GM13977 (cell line): ENCODE measurements around the gene ZNF597.

Experiments used
- DNase-seq: peaks from one replicate; pipeline ENCODE4 v3.0.0; 2012; ENCODE audit warnings: low spot score
- in situ Hi-C: fragments of 300-500 bp; cut with MboI; formaldehyde crosslinking; loops from one replicate; pipeline ENCODE4 v1.12.0; 2022; ENCODE audit warnings: low sequenced_read_pairs, low pct_unique_long_range_greater_than_20kb, mixed read lengths, inconsistent platforms; ENCODE audit not compliant: unreplicated experiment
- TF ChIP-seq, protein P1 (sequence below): IDR thresholded peaks from 2 replicates; pipeline ENCODE4 v1.5.1; 2012; ENCODE audit warnings: mild to moderate bottlenecking, control low read depth; ENCODE audit not compliant: insufficient read depth; ENCODE audit errors: extremely low read depth, missing control alignments

The ZNF597 gene

DNA sequence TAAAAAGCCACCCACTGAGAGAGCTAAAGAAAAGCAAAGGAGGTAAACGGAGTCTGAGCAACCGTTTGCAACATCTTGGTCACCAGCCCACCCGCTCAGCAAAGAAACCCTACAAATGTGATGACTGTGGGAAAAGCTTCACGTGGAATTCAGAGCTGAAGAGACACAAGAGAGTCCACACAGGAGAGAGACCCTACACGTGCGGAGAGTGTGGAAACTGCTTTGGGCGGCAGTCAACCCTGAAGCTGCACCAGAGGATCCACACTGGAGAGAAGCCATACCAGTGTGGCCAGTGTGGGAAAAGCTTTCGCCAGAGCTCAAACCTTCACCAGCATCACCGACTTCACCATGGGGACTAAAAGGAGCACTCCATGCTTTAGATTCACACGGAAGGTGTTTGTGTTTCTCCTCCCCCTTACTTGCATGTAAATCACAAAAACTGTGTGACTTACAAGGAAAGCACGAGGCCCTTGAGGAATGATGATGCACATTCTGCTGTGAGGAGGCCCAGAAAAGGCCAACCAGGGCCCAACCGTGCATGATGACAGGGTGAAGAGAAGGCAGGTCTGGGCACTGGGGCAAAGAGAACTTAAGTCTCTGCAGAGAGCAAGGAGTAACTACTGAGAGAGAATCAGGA lies 34.6 kb downstream of the ZNF597 start:
- DNase-seq: no peak
- TF ChIP-seq, protein P1, sequence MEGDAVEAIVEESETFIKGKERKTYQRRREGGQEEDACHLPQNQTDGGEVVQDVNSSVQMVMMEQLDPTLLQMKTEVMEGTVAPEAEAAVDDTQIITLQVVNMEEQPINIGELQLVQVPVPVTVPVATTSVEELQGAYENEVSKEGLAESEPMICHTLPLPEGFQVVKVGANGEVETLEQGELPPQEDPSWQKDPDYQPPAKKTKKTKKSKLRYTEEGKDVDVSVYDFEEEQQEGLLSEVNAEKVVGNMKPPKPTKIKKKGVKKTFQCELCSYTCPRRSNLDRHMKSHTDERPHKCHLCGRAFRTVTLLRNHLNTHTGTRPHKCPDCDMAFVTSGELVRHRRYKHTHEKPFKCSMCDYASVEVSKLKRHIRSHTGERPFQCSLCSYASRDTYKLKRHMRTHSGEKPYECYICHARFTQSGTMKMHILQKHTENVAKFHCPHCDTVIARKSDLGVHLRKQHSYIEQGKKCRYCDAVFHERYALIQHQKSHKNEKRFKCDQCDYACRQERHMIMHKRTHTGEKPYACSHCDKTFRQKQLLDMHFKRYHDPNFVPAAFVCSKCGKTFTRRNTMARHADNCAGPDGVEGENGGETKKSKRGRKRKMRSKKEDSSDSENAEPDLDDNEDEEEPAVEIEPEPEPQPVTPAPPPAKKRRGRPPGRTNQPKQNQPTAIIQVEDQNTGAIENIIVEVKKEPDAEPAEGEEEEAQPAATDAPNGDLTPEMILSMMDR: no peak
- in situ Hi-C loops: no loop called here

DNA sequence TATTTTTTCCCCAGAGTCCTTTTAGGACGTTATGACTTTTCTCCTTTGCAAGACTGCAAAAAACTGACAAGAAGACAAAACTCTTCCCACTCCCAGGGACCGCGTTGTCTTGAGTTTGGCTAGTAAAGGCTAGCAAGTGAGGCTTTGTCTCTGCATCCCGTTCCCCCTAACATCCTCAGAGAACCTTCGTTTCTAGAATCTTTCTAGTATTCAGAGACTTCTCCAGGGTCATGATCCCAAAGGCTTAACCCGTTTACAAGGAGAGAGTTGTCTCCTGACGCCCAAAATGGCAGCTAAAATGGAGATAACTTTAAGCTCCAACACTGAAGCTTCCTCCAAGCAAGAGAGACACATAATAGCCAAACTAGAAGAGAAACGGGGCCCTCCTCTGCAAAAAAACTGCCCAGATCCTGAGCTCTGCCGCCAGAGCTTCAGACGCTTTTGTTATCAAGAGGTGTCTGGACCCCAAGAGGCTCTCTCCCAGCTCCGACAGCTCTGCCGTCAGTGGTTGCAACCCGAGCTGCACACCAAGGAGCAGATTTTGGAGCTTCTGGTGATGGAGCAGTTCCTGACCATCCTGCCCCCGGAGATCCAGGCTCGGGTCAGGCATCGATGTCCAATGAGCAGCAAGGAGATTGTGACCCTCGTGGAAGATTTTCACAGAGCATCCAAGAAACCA lies 41.4 kb downstream of the ZNF597 start:
- TF ChIP-seq, protein P1: no peak
- peak; percentile 17 for DNase-seq
- in situ Hi-C loops: no loop called here

DNA sequence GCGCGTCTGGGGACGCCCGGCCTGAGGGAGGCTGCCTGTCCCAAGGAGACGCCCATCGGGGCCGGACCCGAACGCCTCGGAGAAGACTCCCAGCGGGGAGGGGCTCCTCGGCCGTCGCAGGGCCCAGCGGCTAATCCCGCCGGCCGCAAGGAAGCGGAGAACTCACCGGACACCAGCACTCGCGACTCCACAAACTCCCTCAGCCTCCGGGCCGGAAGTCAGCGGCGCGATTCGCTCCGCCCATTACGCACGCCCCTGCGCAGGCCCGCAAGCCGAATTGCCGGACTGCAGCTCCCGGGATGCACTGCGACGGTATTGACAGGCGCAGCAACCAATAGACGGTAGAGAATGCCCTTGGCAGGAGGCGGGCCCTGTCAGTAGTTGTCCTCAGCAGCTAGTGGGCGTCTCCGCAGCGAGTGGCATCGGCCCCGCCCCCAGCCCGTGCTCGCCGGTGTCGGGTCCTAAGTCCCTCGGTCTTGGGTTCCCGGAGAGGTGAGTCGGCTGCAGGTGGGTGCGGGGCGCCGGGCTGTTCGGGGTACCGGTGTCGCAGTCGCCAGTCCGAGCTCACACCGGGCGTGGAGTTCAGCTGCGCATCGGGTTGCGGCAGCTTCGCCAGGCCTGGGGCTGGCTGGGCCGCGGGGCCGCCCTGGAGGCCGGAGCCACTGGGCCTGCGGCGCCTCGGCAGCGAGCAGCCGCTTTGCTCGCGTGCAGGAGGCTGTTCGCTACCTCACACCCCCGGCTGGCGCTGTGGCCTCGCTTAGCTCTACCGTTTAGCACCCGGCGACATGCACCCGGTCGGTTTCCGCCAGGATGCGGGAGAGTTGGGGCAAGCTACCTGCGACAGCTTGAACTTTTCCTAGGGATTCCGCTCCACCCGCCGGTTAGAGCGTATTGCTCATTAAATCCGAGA lies 42.3 kb downstream of the ZNF597 start, which contains the start of the genes ZNF174 and ZSCAN32:
ZNF174 (plus strand) TSS at position 437 of the 910 bp plus-strand sequence. CDS start 790 bp downstream, outside the sequence.
ZSCAN32 (minus strand) TSS at position 226 of the 910 bp plus-strand sequence. CDS start 3,447 bp downstream, outside the sequence.
- DNase-seq: peak; percentile 100
- in situ Hi-C loops: no loop called here
- TF ChIP-seq, protein P1: peak; percentile 15

DNA sequence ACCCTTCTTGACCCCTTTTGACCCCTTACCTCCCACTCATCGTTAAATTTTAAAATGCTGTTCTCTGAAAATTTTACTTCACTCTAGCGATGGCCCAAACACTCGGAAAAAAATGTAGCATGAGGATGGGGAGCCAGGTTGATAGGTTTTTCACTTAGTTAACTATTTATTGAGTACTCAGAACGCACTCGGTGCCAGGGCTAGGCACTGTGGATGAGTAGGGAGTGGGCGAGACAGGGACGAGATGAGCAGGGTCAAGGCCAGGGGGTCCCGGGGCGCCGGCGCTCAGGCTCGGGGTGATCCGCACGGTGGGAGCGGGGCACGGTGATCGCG lies 42.9 kb downstream of the ZNF597 start:
- in situ Hi-C loops: no loop called here
- TF ChIP-seq, protein P1: no peak
- DNase-seq: no peak

DNA sequence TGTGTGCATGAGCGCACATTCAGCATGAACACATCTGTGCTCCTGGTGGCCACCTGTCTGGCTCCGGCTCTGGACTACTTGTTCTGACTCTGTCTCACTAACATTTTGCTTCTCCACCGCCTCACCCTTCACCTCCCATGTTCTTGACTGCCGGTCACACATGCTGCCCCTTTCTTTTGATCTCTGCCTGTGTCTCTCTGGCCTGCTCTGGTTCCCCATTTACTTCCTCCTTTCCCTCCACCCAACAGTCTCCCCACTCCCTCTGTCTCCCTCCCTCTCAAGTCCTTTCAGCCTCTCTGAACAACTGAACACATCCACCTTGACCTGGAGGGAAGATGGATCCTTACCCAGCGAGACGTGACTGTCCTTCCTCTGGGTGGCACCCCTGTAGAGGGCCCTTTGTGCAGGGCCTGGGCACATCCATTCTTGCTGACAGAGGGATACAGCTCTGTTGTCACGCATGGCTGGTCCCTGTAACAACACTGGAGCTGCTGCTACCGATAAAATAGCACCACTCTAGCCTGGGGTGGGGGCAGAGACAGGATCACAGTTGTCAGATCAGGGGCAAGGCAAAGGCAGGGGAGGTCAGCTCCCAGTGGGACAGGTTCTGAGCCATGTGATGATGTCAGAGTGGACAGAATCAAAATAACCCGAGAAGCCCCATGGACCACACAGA lies 53.5 kb downstream of the ZNF597 start:
- TF ChIP-seq, protein P1: no peak
- no peak for DNase-seq
- in situ Hi-C loops: no loop called here

DNA sequence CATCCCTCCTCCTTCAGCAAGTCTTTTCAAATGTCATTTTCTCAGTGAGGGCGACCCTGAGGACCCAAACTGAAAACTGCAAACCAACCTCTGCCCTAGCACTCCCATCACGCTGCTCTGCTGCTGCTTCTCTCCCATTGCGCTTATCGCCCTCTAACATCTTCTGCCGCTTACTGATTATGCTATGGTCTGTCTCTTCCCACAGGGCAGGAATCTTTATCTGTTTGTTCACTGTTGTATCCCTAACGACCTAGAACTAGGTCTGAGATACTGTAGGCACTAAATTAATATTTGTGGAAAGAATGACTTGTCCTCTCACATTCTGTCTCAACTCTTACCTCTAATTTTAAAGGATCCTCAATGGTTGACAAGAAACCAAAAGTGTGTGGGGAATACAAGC lies 55.0 kb downstream of the ZNF597 start:
- no peak for DNase-seq
- TF ChIP-seq, protein P1: no peak
- in situ Hi-C loops: no loop called here
